Activated CD4-positive, alpha-beta T cell treated with anti-CD3 and anti-CD28 coated beads, Interleukin-2, Interleukin-6, amounts not matched to agents 100 ng/mL and 50 ng/mL, durations not matched to agents 16 hours and 8 hours (primary cell): Measurements from ENCODE around the gene STON2.

Source experiments
- DNase-seq: peaks from one replicate; pipeline ENCODE4 v3.0.0-alpha.2; 2020

The STON2 gene

GRCh38 chr14:81367563-81367962 is 32.6 kb downstream of the STON2 start:
- DNase-seq: no peak

GRCh38 chr14:81366884-81367283 is 33.2 kb downstream of the STON2 start:
- DNase-seq: no peak

DNA sequence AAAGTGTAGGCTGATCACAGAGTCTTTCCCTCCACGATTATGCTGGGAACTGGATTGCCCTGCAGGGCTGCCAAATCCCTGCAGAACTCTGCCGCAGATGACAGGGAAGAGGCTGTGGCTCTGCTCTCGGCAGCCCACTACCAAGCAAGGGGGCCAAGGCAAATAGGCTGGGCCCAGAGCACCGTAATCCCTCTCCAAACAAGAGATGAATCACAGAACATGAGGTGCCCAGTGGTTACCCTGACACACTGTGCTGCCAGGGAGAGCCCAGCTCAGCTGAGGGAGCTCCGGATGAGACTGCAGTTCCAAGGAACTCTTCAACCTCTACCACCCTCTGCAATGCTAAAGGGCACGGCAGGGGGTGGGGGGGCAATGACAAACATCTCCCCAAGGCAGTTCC is 33.9 kb downstream of the STON2 start:
- no peak for DNase-seq

DNA sequence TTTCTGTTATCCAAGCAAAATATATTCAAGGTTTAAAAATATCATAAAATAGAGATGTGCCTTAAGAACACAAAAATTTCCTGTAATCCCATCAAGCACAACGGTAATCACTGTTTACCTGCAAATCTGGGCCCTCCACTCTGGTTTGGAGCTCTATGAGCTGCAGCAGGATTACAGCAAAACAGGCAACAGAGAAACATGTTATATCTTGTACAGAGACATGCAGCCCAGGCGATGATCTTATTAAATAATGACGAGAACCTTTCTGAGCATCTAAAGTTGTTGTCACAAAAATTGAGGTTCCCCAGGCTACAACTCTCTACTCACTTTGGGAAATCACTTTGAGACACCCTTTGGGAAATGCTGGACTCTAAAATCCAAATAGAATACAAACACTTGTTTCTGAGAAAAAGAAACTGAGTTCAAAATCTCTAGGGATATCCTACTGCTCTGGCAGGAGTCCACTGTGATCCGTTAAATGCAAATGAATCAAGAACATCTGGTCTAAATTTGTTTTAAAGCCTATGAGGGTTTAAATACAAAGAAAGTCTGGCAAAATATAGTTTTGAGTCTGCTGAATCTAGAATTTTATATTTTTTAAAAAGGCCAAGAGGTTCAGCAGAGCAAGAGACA is 36.3 kb downstream of the STON2 start:
- no peak for DNase-seq

DNA sequence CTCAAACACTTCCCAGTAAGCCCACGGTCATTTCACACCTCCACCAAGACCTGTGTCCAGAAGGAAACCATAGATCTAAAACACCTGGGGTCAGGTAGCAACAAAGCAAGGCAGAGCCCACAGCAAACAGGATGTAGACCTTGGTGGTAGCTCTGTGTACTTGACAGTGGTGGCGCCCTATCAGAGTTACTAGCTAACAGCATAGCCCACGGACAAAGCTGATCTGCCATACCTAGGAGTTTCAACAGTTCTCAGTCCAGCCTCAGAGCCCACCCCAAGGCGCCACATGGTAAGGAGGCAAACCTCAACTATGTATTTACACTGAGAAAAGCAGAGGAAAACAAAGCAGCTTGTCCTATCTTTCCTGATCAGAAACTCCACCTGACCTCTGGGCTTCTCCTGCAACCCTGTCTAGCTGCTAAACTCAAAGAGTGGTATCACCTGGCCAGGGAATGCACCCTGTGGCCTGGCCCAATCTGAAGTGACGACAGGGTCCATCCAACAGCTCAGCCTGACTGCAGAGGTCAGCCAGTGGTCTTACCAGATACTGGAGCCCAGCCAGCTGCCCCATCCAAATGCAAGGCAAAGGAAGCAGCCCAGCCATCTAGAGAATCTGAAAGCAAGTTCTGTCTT is 46.3 kb downstream of the STON2 start:
- no peak for DNase-seq

GRCh38 chr14:81352413-81352812 is 47.7 kb downstream of the STON2 start:
- no peak for DNase-seq

- no peak for DNase-seq
These were observed 48.9 kb downstream of the STON2 start for GRCh38 chr14:81351205-81351604.

- DNase-seq: no peak
These were observed 49.6 kb downstream of the STON2 start for GRCh38 chr14:81350344-81351130.

- no peak for DNase-seq
These were observed 52.1 kb downstream of the STON2 start for GRCh38 chr14:81348061-81348460.

DNA sequence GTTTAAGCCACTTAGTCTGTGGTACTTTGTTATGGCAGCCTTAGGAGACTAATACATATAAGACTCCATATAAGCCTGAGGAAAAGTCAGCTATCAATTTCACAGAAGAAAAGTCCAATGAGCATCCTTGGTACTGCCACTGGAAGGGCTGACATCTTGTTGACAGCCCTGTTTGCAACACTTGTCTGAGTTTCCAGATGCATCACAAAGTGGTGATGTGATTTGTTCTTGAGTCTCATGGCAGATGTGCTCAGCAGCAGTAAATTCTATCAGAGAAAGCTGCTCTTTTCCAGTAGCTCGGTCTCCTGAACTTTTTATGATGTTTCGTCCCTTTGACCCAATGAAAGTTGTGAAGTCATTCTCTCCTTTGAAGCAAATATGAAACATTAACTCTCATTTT is 54.3 kb downstream of the STON2 start:
- DNase-seq: no peak

- DNase-seq: no peak
These were observed 55.5 kb downstream of the STON2 start for GRCh38 chr14:81344481-81345160.

DNA sequence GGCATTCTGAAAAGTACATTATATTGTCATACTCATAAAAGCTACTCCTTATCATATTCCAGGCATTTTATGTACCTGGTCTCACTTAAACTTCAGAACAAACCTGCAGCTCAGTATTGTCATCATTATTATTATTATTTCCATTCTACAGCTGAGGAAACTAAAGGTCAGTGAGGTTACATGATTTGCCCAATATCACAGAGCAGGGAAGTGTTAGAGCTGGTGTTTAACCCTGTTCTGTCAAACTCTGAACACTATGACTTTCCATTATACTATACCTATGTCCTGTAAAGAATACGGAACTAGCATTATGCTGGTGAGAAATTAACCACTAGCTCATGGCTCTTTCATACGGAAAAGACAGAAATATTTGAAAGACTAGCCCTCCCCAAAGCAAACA is 56.4 kb downstream of the STON2 start:
- DNase-seq: no peak

GRCh38 chr14:81342850-81343580 is 57.1 kb downstream of the STON2 start:
- DNase-seq: no peak

GRCh38 chr14:81341781-81342180 is 58.3 kb downstream of the STON2 start:
- no peak for DNase-seq

DNA sequence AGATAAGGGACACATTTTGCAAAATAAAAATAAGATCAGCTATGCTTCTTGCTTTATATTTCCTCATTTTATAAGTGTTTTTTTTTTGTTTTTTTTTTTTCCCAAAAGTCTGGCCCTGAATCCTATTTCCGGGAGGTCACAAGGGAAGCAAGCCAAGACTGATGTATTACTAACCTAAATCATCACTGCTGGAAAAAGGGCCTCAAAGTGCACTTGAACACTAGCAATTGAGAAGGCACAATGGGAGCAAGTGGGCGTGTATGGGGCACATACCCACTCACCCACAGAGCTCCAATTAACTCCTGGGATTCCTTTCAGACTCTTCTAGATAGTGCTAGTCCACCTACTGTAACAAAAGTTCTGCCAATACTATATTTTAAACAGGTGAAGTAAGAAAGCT is 58.8 kb downstream of the STON2 start:
- DNase-seq: no peak

DNA sequence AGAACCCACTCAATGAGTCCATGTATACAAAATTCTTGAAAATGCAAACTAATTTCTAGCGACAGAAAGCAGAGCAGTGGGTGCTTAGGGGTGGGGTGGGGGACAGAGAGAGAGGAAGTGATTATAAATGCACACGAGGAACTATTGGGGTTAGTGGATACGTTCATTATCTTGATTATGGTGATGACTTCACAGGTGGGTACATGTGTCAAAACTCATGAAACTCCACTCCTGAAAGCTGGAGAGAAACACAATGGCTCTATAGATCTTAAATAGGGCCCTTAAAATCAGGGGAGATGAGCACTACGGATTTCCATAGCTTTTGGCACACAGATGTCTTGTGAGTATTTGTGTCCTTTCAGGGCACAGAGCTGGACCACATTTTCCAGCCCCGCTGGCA is 59.9 kb downstream of the STON2 start:
- DNase-seq: no peak

GRCh38 chr14:81337073-81337472 is 63.1 kb downstream of the STON2 start:
- no peak for DNase-seq

- no peak for DNase-seq
These were observed 64.1 kb downstream of the STON2 start for GRCh38 chr14:81336009-81336408.

DNA sequence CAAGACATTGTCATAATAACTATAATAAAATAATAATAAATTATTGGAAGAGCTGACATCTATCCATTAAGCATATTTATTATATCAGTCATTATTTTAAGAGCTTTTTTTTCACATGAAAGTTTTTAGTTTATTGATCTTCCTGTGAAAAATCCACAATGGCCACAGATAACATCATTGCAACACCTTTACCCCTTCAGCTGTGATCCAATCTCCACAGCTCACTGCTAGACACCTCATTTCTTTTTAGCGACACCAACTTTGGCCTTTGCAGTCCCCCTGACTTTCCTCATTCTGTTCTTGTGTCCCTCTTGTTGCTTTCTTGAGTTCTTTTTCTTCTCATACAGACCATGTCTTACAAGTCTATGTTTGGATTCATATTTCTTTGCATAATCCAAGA is 67.4 kb downstream of the STON2 start:
- DNase-seq: no peak

DNA sequence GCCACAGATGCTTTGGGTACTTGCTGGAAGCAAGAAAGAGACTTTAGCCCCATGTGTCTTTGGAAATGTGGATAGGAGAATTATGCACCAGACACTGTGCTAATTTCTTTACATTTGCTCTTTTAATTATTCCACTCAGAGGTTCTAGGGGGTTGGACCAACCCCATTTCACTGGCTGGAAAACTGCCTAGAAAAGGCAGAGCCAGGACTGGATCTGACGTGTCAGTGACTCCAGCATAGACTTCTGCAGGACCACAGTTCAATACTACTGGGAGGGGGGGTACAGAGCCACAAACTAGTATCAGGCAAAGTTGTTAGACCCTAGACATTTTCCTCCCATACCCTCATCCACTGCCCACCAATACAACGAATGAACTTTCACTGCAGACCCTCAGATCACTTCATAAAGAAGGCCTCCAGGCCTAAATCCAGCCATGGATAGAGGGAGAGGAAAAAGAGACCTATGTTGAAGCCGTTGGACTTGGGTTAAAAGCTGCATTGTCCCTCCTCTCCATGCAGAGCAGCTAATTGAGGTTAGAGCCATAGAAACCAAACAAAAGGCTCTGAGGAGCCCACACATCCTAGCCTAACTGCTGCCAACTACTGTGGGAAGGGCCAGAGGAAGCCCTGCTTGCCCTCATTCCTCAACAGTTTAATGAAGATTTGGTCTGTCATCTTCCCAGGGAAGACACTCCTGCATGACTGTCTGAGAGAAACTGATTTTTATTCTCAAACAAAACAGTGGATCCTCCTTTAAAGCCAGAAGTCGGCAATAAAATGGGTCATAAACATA is 68.7 kb downstream of the STON2 start:
- no peak for DNase-seq

- peak; percentile 3 for DNase-seq
These were observed 69.5 kb downstream of the STON2 start for GRCh38 chr14:81330619-81331122.
